Osteoblast (primary cell): ENCODE results near the gene WWC1. TPM values are rescaled to one million over a fixed set of nuclear protein-coding genes. Genes with fewer than 3 reads are reported as not detected.

Experiments used
- DNase-seq: peaks from one replicate; pipeline ENCODE4 v3.0.0; 2011; ENCODE audit warnings: low spot score, mixed read lengths; ENCODE audit not compliant: insufficient read length; ENCODE audit errors: missing footprints
- H2AFZ ChIP-seq: 2 replicates; pipeline ENCODE4 v1.6.0; 2011; ENCODE audit warnings: mild to moderate bottlenecking, low read length
- H3K27ac ChIP-seq: 2 replicates; pipeline ENCODE4 v1.5.1; 2011; ENCODE audit warnings: mild to moderate bottlenecking, low read depth, low read length, moderate library complexity
- H3K27me3 ChIP-seq: 2 replicates; pipeline ENCODE4 v1.6.0; 2012; ENCODE audit warnings: mild to moderate bottlenecking, control low read depth, inconsistent platforms, low read length, moderate library complexity; ENCODE audit not compliant: insufficient read depth
- H3K36me3 ChIP-seq: 2 replicates; pipeline ENCODE4 v1.5.1; 2011; ENCODE audit warnings: mild to moderate bottlenecking, low read length, control low read depth, moderate library complexity; ENCODE audit not compliant: insufficient read depth
- H3K4me1 ChIP-seq: 2 replicates; pipeline ENCODE4 v1.5.1; 2011; ENCODE audit warnings: mild to moderate bottlenecking, low read length, control low read depth, moderate library complexity; ENCODE audit not compliant: insufficient read depth
- H3K4me2 ChIP-seq: 2 replicates; pipeline ENCODE4 v1.6.0; 2011; ENCODE audit warnings: mild to moderate bottlenecking, low read length; ENCODE audit not compliant: insufficient read depth
- H3K4me3 ChIP-seq: fragments of 200-600 bp; sonication (generic); 3 replicates; pipeline ENCODE4 v1.5.1; 2012; ENCODE audit warnings: mild to moderate bottlenecking, low read length, inconsistent platforms; ENCODE audit not compliant: insufficient read depth
- H3K79me2 ChIP-seq: 2 replicates; pipeline ENCODE4 v1.6.0; 2012; ENCODE audit warnings: mild to moderate bottlenecking, low read length, control low read depth, inconsistent platforms; ENCODE audit not compliant: insufficient read depth
- H3K9me3 ChIP-seq: 2 replicates; pipeline ENCODE4 v1.5.1; 2011; ENCODE audit warnings: low read depth, low read length, control low read depth
- H4K20me1 ChIP-seq: 2 replicates; pipeline ENCODE4 v1.6.0; 2012; ENCODE audit warnings: mild to moderate bottlenecking, low read length, control low read depth; ENCODE audit not compliant: insufficient read depth
- CTCF ChIP-seq: IDR thresholded peaks from 2 replicates; pipeline ENCODE4 v1.5.1; 2011; ENCODE audit warnings: mild to moderate bottlenecking, low read depth, low read length, moderate library complexity; ENCODE audit errors: extremely low read depth
- total RNA-seq: library from RNA; depleted of rRNA; stranded (reverse); fragments of >200 nt; gene quantifications from 2 replicates; pipeline ENCODE4 v1.2.3, GENCODE V29; 2012

WWC1 gene
- total RNA-seq, 1 donor: 1.4 TPM

GRCh38 chr5:168263121-168263520 lies 28.3 kb upstream of the WWC1 start:
- no peak for TF ChIP-seq CTCF
- Histone ChIP-seq H3K4me3 (no peak overlapping the region), H3K4me1 (no peaks in the 10 kb centered on the region), H3K9me3 (no peaks in the 10 kb centered on the region), H3K36me3 (no peaks in the 10 kb centered on the region), H4K20me1 (no peaks in the 10 kb centered on the region), H3K79me2 (no peaks in the 10 kb centered on the region), H3K4me2 (no peak overlapping the region), H3K27me3 (no peaks in the 10 kb centered on the region), H2AFZ (no peak overlapping the region), H3K27ac (no peak overlapping the region)
- no peak for DNase-seq

- Histone ChIP-seq H3K27me3 (peaks cover 4% of the 10 kb centered on the region), H3K4me2 (no peak overlapping the region), H3K4me3 (no peak overlapping the region), H3K36me3 (no peaks in the 10 kb centered on the region), H2AFZ (no peak overlapping the region), H3K9me3 (no peaks in the 10 kb centered on the region), H3K4me1 (peaks cover 11% of the 10 kb centered on the region), H4K20me1 (no peaks in the 10 kb centered on the region), H3K27ac (no peak overlapping the region), H3K79me2 (no peaks in the 10 kb centered on the region)
- no peak for TF ChIP-seq CTCF
- DNase-seq: no peak
Observed at GRCh38 chr5:168266016-168266415, 25.4 kb upstream of the WWC1 start.

GRCh38 chr5:168268949-168269936 lies 22.2 kb upstream of the WWC1 start:
- Histone ChIP-seq H3K27ac (no peak overlapping the region), H3K4me1 (peaks cover 11% of the 10 kb centered on the region), H3K79me2 (no peaks in the 10 kb centered on the region), H3K9me3 (no peaks in the 10 kb centered on the region), H3K4me3 (peak overlapping the region; percentile 59), H3K36me3 (no peaks in the 10 kb centered on the region), H4K20me1 (no peaks in the 10 kb centered on the region), H3K4me2 (peak overlapping the region; percentile 84), H3K27me3 (peaks cover 4% of the 10 kb centered on the region), H2AFZ (peak overlapping the region; percentile 68)
- peak; percentile 88 for TF ChIP-seq CTCF
- peak; percentile 96 for DNase-seq

GRCh38 chr5:168269937-168270330 lies 21.5 kb upstream of the WWC1 start:
- TF ChIP-seq CTCF: no peak
- H3K27ac ChIP-seq: no peak overlapping the region
- H3K4me2 ChIP-seq: peak overlapping the region; percentile 84
- DNase-seq: no peak
- H3K4me3 ChIP-seq: no peak overlapping the region
- H3K36me3 ChIP-seq: no peaks in the 10 kb centered on the region
- H3K9me3 ChIP-seq: no peaks in the 10 kb centered on the region
- no peak overlapping the region for H2AFZ ChIP-seq
- H3K4me1 ChIP-seq: peaks cover 11% of the 10 kb centered on the region
- no peaks in the 10 kb centered on the region for H3K79me2 ChIP-seq
- H4K20me1 ChIP-seq: no peaks in the 10 kb centered on the region
- peaks cover 4% of the 10 kb centered on the region for H3K27me3 ChIP-seq
